Mesendoderm (in vitro differentiated cells): ENCODE results near the gene CCDC138.

Source experiments
- DNase-seq: peaks from one replicate; pipeline ENCODE4 v3.0.0; 2013
- H2AK5ac ChIP-seq: 2 replicates; pipeline ENCODE4 v1.6.1; 2013; ENCODE audit warnings: low read length, inconsistent platforms
- H2BK120ac ChIP-seq: 2 replicates; pipeline ENCODE4 v1.6.1; 2013; ENCODE audit warnings: low read depth, mild to moderate bottlenecking, low read length, moderate library complexity, mixed read lengths
- H2BK15ac ChIP-seq: replicated peaks from 2 replicates; pipeline ENCODE4 v1.6.1; 2013; ENCODE audit warnings: low read depth, mild to moderate bottlenecking, moderate library complexity
- H2BK5ac ChIP-seq: 2 replicates; pipeline ENCODE4 v1.6.1; 2013; ENCODE audit warnings: low read length, inconsistent platforms
- H3K18ac ChIP-seq: 2 replicates; pipeline ENCODE4 v1.6.1; 2013; ENCODE audit warnings: mild to moderate bottlenecking, low read length, mixed read lengths
- H3K23ac ChIP-seq: one replicate; pipeline ENCODE4 v1.6.1; 2013; ENCODE audit warnings: low read length
- H3K27ac ChIP-seq: 2 replicates; pipeline ENCODE4 v1.5.1; 2013; ENCODE audit warnings: low read depth, mild to moderate bottlenecking, inconsistent platforms, low read length, moderate library complexity
- H3K27me3 ChIP-seq: 2 replicates; pipeline ENCODE4 v1.6.1; 2013; ENCODE audit warnings: low read length, control low read depth, mild to moderate bottlenecking, inconsistent platforms; ENCODE audit not compliant: insufficient read depth, poor library complexity
- H3K36me3 ChIP-seq: 2 replicates; pipeline ENCODE4 v1.6.1; 2013; ENCODE audit warnings: low read length, inconsistent platforms; ENCODE audit not compliant: control insufficient read depth, insufficient read depth
- H3K4ac ChIP-seq: one replicate; pipeline ENCODE4 v1.6.1; 2013; ENCODE audit warnings: low read depth, mild to moderate bottlenecking, low read length, moderate library complexity
- H3K4me1 ChIP-seq: 2 replicates; pipeline ENCODE4 v1.6.1; 2013; ENCODE audit warnings: low read depth, low read length, inconsistent platforms; ENCODE audit not compliant: control insufficient read depth
- H3K4me2 ChIP-seq: 2 replicates; pipeline ENCODE4 v1.6.1; 2013; ENCODE audit warnings: low read length
- H3K4me3 ChIP-seq: 2 replicates; pipeline ENCODE4 v1.5.1; 2013; ENCODE audit warnings: mild to moderate bottlenecking, low read length
- H3K56ac ChIP-seq: one replicate; pipeline ENCODE4 v1.6.1; 2013; ENCODE audit warnings: low read length
- H3K79me1 ChIP-seq: 2 replicates; pipeline ENCODE4 v1.6.1; 2013; ENCODE audit warnings: low read length, inconsistent platforms
- H3K79me2 ChIP-seq: 2 replicates; pipeline ENCODE4 v1.6.1; 2013; ENCODE audit warnings: mild to moderate bottlenecking, low read length; ENCODE audit not compliant: control insufficient read depth, insufficient read depth
- H3K9ac ChIP-seq: 2 replicates; pipeline ENCODE4 v1.6.1; 2013; ENCODE audit warnings: low read length, inconsistent platforms
- H4K5ac ChIP-seq: one replicate; pipeline ENCODE4 v1.6.1; 2013; ENCODE audit warnings: low read length
- H4K8ac ChIP-seq: one replicate; pipeline ENCODE4 v1.6.1; 2013; ENCODE audit warnings: low read depth, mild to moderate bottlenecking, control low read depth, low read length, moderate library complexity
- WGBS: extraction: QIAGEN DNeasy Blood & Tissue Kit; methylation state at CpG from one replicate; pipeline ENCODE4 v1.1.7; 2013; ENCODE audit warnings: low lambda C conversion rate, missing lambda C conversion rate; ENCODE audit not compliant: insufficient coverage; ENCODE audit errors: extremely low coverage; 5-methylcytosine and 5-hydroxymethylcytosine counted together

CCDC138 gene

DNA sequence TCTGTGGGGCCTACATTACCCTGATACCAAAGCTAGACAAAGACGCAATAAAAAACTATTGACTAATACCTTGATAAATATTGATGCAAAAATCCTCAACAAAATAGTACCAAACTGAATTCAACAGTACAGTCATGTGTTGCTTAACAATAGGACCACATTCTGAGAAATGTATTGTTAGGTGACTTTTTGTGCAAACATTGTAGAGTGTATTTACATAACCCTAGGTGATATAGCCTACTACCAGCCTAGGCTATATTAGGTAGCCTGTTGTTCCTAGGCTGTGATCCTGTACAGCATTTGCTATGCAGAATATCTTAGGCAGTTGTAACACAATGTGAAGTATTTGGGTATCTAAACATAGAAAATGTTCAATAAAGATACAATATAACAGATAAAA is 36.7 kb downstream of the CCDC138 start:
- Histone ChIP-seq H3K4me3 (no peak overlapping the region), H3K23ac (no peak overlapping the region), H3K36me3 (no peaks in the 10 kb centered on the region)

GRCh38 chr2:108824316-108825070 is 37.9 kb downstream of the CCDC138 start:
- Histone ChIP-seq H3K56ac (no peak overlapping the region), H3K18ac (no peak overlapping the region), H3K27ac (no peak overlapping the region), H2BK5ac (no peak overlapping the region), H3K9ac (no peak overlapping the region), H3K4ac (no peak overlapping the region), H2BK120ac (no peak overlapping the region), H3K27me3 (no peaks in the 10 kb centered on the region), H2BK15ac (no peak overlapping the region), H3K36me3 (no peaks in the 10 kb centered on the region), H3K23ac (no peak overlapping the region), H3K4me2 (no peak overlapping the region), H3K4me3 (no peak overlapping the region), H3K4me1 (no peaks in the 10 kb centered on the region), H2AK5ac (no peak overlapping the region), H3K79me1 (no peaks in the 10 kb centered on the region), H4K8ac (no peak overlapping the region), H3K79me2 (no peaks in the 10 kb centered on the region), H4K5ac (no peak overlapping the region)
- DNase-seq, result no peak
- no CpG with 5 or more reads among the region's 5 CpGs for WGBS

More for the DNA sequence above, 36.7 kb downstream of the CCDC138 start:
- DNase-seq, result no peak
- H2BK120ac ChIP-seq, result no peak overlapping the region
- H3K4ac ChIP-seq, result no peak overlapping the region
- no peaks in the 10 kb centered on the region for H3K4me1 ChIP-seq
- H3K9ac ChIP-seq, result no peak overlapping the region
- H3K79me1 ChIP-seq, result no peaks in the 10 kb centered on the region
- H3K79me2 ChIP-seq, result no peaks in the 10 kb centered on the region
- H2AK5ac ChIP-seq, result no peak overlapping the region
- no peak overlapping the region for H4K5ac ChIP-seq
- H3K18ac ChIP-seq, result no peak overlapping the region
- no CpG with 5 or more reads among the region's 1 CpG for WGBS
- H4K8ac ChIP-seq, result no peak overlapping the region
- no peak overlapping the region for H3K27ac ChIP-seq
- H2BK15ac ChIP-seq, result no peak overlapping the region
- H3K56ac ChIP-seq, result no peak overlapping the region
- no peaks in the 10 kb centered on the region for H3K27me3 ChIP-seq
- H3K4me2 ChIP-seq, result no peak overlapping the region
- no peak overlapping the region for H2BK5ac ChIP-seq

DNA sequence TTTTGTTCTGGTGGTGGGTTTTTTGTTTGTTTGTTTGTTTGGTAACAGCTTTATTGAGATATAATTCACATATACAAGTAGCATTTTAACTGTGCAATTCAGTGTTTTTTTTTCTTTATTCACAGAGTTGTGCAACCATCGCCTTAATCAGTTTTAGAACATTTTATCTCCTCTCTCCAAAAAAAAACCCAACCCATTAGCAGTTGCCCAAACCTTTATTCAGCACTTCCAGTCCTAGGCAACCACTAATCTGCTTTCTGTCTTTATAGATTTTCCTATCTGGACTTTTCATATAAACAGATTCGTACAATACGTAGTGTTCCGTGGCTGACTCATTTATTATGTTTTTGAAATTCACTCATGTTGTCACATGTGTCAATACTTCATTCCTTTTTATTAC is 38.7 kb downstream of the CCDC138 start:
- Histone ChIP-seq H2BK15ac (no peak overlapping the region), H3K27me3 (no peaks in the 10 kb centered on the region), H3K4me1 (no peaks in the 10 kb centered on the region), H3K27ac (no peak overlapping the region), H2BK5ac (no peak overlapping the region), H2AK5ac (no peak overlapping the region), H3K4me2 (no peak overlapping the region), H3K56ac (no peak overlapping the region), H4K5ac (no peak overlapping the region), H4K8ac (no peak overlapping the region), H3K79me1 (no peaks in the 10 kb centered on the region), H3K9ac (no peak overlapping the region), H3K23ac (no peak overlapping the region), H3K79me2 (no peaks in the 10 kb centered on the region), H3K18ac (no peak overlapping the region), H3K36me3 (no peaks in the 10 kb centered on the region), H2BK120ac (no peak overlapping the region), H3K4ac (no peak overlapping the region), H3K4me3 (no peak overlapping the region)
- no peak for DNase-seq
- WGBS, result no CpG with 5 or more reads among the region's 4 CpGs

- no peaks in the 10 kb centered on the region for H3K79me1 ChIP-seq
- no peak overlapping the region for H3K4me3 ChIP-seq
- H2BK5ac ChIP-seq, result no peak overlapping the region
- H3K18ac ChIP-seq, result no peak overlapping the region
- no peak overlapping the region for H4K5ac ChIP-seq
- no peak overlapping the region for H2BK120ac ChIP-seq
- H3K56ac ChIP-seq, result no peak overlapping the region
- no peak for DNase-seq
- H3K4me2 ChIP-seq, result no peak overlapping the region
- no peaks in the 10 kb centered on the region for H3K27me3 ChIP-seq
- H3K4ac ChIP-seq, result no peak overlapping the region
- no peak overlapping the region for H4K8ac ChIP-seq
- H3K79me2 ChIP-seq, result no peaks in the 10 kb centered on the region
- H2BK15ac ChIP-seq, result no peak overlapping the region
- no peaks in the 10 kb centered on the region for H3K36me3 ChIP-seq
- H3K4me1 ChIP-seq, result no peaks in the 10 kb centered on the region
- no CpG with 5 or more reads among the region's 3 CpGs for WGBS
- H3K9ac ChIP-seq, result no peak overlapping the region
- no peak overlapping the region for H3K27ac ChIP-seq
- H2AK5ac ChIP-seq, result no peak overlapping the region
- no peak overlapping the region for H3K23ac ChIP-seq
Measured at GRCh38 chr2:108825736-108826135, 39.2 kb downstream of the CCDC138 start.

DNA sequence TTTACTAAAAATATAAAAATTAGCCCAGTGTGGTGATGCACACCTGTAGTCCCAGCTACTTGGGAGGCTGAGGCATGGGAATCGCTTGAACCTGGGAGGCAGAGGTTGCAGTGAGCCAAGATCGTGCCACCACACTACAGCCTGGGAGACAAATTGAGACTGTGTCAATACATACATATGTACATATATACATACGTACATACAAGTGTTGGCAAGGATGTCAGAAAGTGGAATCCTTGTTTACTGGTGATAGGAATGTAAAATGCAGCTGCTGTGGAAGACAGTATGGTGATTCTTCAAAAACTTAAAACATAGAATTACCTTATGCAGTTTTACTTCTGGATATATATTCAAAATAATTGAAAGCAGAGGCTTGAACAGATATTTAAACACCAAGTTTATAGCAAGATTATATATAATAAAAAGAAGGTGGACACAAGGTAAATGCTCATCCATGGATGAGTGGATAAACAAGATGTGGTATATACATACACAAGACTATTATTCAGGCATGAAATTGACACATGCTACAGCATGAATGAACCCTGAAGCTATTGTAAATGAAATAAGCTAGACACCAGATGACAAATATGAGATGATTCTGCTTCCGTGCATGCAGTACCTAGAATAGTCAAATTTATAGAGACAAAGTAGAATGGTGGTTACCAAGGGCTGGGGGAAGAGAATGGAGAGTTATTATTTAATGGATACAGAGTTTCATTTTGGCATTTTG is 43.2 kb downstream of the CCDC138 start:
- no peak overlapping the region for H3K4me2 ChIP-seq
- H3K4me1 ChIP-seq, result no peaks in the 10 kb centered on the region
- no peaks in the 10 kb centered on the region for H3K79me1 ChIP-seq
- no peak overlapping the region for H3K27ac ChIP-seq
- H2BK15ac ChIP-seq, result no peak overlapping the region
- no peak overlapping the region for H3K18ac ChIP-seq
- no peaks in the 10 kb centered on the region for H3K36me3 ChIP-seq
- no peak overlapping the region for H3K56ac ChIP-seq
- no peak overlapping the region for H3K9ac ChIP-seq
- no peak overlapping the region for H3K4me3 ChIP-seq
- no peak overlapping the region for H2AK5ac ChIP-seq
- H2BK5ac ChIP-seq, result no peak overlapping the region
- H4K8ac ChIP-seq, result no peak overlapping the region
- H3K23ac ChIP-seq, result no peak overlapping the region
- WGBS, result no CpG with 5 or more reads among the region's 4 CpGs
- DNase-seq, result no peak
- H2BK120ac ChIP-seq, result no peak overlapping the region
- H3K27me3 ChIP-seq, result no peaks in the 10 kb centered on the region
- H3K4ac ChIP-seq, result no peak overlapping the region
- H3K79me2 ChIP-seq, result no peaks in the 10 kb centered on the region
- no peak overlapping the region for H4K5ac ChIP-seq
